GM10248 (cell line): ENCODE measurements around the gene RNF224.

Experiments
- CTCF ChIA-PET: fragments of 300-600 bp; sonication (Branson Sonifier 250); formaldehyde crosslinking; extraction: SDS; loops from one replicate; lab custom pipeline; 2021; ENCODE audit warnings: antibody characterized with exemption; lab: Yijun Ruan, JAX
- POLR2A ChIA-PET: fragments of 350-650 bp; sonication (Branson Sonifier 250); formaldehyde crosslinking; extraction: SDS; loops from one replicate; lab custom pipeline; 2020; ENCODE audit warnings: antibody characterized with exemption; lab: Yijun Ruan, JAX
- DNase-seq: peaks from one replicate; pipeline ENCODE4 v3.0.0; 2012; ENCODE audit errors: extremely low spot score
- TF ChIP-seq, protein P1 (sequence below): IDR thresholded peaks from 2 replicates; pipeline ENCODE4 v1.5.1; 2012; ENCODE audit warnings: mild to moderate bottlenecking, low read depth; ENCODE audit errors: extremely low read depth, missing control alignments, control extremely low read depth

RNF224 gene

DNA sequence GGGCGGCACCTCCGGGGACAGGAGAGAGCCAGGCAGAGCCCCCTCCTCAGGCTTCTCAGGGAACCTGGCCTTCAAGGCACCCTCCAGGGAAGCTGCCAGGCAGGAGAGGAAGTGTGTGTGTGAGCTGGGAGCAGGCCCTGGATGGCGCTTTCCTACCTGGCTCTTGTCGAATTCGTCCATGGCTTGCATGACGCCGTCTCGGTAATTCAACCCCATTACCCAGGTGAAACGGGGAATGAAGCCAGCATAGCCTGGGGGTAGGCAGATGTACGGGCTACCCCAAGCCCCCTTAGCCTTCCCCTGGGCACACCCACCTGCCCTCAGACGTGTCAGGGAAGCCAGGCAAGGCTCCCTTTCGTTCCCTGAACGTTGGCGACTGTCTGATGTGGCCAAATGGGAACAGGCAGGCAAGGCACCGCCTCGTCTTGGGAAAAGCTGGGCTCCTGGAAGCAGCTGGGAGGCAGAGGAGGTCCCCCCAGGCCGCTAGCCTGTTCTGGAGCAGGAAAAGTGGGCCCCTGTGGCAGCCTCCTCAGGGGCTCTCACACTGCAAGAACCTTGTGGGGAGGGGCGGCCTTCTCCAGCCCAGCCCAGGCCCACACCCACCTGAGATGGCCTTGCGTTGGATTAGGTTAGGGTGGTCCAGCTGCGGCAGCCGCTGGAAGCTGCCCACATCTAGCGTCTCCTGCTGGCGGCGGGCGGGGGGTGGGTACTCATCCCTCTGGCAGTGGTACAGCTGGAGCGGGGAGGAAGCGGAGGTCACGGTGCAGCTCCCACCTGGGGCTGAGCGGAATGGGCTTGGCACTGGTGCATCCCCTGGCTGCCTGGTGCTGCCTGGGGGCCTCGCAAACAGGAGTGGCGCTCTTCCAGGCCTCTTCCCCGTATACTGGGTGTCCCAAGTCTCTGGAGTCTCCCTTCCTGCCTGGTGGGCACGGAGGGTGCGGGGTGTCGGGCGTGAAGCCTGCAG, 17.5 kb downstream of the RNF224 start:
- TF ChIP-seq, protein P1, sequence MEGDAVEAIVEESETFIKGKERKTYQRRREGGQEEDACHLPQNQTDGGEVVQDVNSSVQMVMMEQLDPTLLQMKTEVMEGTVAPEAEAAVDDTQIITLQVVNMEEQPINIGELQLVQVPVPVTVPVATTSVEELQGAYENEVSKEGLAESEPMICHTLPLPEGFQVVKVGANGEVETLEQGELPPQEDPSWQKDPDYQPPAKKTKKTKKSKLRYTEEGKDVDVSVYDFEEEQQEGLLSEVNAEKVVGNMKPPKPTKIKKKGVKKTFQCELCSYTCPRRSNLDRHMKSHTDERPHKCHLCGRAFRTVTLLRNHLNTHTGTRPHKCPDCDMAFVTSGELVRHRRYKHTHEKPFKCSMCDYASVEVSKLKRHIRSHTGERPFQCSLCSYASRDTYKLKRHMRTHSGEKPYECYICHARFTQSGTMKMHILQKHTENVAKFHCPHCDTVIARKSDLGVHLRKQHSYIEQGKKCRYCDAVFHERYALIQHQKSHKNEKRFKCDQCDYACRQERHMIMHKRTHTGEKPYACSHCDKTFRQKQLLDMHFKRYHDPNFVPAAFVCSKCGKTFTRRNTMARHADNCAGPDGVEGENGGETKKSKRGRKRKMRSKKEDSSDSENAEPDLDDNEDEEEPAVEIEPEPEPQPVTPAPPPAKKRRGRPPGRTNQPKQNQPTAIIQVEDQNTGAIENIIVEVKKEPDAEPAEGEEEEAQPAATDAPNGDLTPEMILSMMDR, result no peak
- POLR2A ChIA-PET, result interaction anchor here (0.5 to 6.8 kb wide), 6 partner anchors 9 to 329 kb away, joined by 3 to 124 read pairs (median 4); partner anchors contain the start of genes NELFB and STPG3
- no peak for DNase-seq
- CTCF ChIA-PET, result interaction anchor here (1.1 to 1.9 kb wide), 4 partner anchors 8 to 149 kb away, joined by 3 to 10 read pairs (median 4); no protein-coding TSS in a partner anchor

DNA sequence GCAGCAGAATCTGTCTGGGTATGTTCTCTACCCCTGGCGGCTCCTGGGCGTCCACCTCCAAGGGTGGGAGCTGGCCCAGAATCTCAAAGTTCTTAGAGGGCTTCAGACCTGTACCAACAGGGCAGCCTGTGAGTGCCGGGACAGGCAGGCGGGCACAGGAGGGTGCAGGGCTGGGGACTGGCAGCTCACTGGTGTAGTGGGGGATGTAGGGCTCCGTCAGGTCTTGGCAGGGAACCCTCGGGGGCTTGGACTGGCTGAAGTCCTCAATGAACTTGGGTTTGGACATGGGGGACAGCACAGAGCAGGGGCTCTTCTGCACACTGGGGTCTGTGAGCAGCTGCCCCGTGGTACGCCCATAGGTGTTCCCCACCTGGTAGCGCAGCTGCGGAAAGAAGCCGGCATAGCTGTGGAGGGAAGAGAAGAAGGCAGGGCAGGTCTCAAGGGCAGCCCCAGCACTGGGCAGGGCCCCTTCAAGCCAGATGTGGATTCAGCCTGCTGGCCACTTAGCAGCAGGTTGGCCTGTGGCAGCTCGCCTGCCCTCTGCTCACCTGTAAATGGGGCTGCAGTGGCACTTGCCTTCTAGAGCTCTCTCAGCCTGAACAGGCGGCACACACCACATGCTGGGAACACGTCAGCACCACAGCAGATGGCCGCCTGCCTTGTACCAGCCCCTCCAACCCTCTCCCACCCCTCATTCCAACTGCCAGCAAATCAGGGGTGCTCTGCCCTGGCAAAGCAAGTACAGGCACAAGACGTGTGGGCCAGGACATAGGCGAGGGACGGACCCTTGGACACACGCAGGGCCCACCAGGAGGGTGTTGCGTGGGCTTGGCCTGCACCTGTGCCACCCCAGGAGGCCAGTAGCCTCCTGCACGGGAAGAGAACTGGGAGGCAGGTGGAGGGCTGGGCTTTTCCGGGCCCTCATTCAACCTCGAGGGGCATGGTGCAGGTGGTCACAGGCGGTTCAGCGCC, 18.4 kb downstream of the RNF224 start:
- POLR2A ChIA-PET, result interaction anchor here (0.7 to 6.8 kb wide), 4 partner anchors 8 to 311 kb away, joined by 3 to 124 read pairs (median 4); partner anchors contain the start of genes NELFB and STPG3
- CTCF ChIA-PET, result interaction anchor here (1.1 to 1.9 kb wide), 3 partner anchors 9 to 57 kb away, joined by 3 to 10 read pairs (median 5); partner anchors contain the start of genes ANAPC2 and SSNA1
- TF ChIP-seq, protein P1, result no peak
- no peak for DNase-seq

DNA sequence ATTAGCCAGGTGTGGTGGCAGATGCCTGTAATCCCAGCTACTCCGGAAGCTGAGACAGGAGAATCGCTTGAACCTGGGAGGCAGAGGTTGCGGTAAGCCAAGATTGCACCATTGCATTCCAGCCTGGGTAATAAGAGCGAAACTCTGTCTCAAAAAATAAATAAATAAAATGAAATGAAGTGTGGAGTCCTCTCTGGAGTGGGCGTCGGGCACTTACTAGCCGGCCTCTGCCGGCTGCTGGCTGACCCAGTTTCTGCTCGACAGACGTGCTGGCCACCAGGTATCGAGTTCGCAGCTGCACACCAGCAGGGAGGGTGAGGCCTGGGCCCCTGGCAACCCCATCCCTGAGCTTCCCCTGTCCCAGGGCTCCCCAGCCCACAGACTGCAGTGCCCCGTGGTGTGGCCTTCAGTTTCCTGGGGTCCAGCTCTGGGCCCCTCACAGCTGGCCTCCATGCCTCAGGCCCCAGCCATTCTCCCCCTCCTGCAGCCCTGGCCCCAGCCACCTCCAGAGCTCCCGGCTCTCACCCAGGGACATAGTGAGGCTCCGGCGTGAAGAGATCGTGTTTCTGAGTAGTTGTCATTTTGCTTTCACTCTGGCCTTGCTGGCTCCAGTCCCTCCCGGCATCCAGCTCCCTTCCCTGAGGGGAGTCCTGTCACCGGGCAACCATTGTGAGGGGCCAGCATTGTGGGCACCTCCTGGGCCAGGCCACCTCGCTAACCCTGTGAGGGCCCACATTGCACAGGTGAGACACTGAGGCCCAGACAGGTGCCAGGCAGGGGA, 20.0 kb downstream of the RNF224 start:
- CTCF ChIA-PET, result interaction anchor here (1.1 to 3.8 kb wide), 4 partner anchors 9 to 59 kb away, joined by 3 to 17 read pairs (median 6); partner anchors contain the start of genes ANAPC2 and SSNA1
- POLR2A ChIA-PET, result interaction anchor here (1.5 to 1.6 kb wide), 2 partner anchors 55 to 161 kb away, joined by 3 to 7 read pairs; partner anchors contain the start of genes MAN1B1 and NRARP
- TF ChIP-seq, protein P1, result no peak
- no peak for DNase-seq

DNA sequence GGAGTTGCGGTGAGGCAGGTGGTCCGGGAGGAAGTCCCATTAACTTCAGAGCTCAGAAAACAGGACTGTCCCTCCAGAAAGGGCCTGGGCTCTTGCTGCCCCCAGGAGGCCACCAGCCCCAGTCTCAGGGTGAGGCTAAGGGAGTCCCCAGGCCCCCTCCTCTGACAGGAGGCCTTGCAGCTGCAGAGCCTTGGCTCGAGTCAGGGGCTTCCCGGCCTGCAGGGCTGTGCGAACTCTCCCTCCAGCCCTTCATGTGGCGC, 20.5 kb downstream of the RNF224 start:
- ChIA-PET CTCF (interaction anchor here (1.9 to 3.8 kb wide), 2 partner anchors 11 to 14 kb away, joined by 6 to 17 read pairs; no protein-coding TSS in a partner anchor), POLR2A (interaction anchor here (1.5 to 1.6 kb wide), 2 partner anchors 55 to 161 kb away, joined by 3 to 7 read pairs; partner anchors contain the start of genes MAN1B1 and NRARP)
- no peak for DNase-seq
- TF ChIP-seq, protein P1, result no peak

DNA sequence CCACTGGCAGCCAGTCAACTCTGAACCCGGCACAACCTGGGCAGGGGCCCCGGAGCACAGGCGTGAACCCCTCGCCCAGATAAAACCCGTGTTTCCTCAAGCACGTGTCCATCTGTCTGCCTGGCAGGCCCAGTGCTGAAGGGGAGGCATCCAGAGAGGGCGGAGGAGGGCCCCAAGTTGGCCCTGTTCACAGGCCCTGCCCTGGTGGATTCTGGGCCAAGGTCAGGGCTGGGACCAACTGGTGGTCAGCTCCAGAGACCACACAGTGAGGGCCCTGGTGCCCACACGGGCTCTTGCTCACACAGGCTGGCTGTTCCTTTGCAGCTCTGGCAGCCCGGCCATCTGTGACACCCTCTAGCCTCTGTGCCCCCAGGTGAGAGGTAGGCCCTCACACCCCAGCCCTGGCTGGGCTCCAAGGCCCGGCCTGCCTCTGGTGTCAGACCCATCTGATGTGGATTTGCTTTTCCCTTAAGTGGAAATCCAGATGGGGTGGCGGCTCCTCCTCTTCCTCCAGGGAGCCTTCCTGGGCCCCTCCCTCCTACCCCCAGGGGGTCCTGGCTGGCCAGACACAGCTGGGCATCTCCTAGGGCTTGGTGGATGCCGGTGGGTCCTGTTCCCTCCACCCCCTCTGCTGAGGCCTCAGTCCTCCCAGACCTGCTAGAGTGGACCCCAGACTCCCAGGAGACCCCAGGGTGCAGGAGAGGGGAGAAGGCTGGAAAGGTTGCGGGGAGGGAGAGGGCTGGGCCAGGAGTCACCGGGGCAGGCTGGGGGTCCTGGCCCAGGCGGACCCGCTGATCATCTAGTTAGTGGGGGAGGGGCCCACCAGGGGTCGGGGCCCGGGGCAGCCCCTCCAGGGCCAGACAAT, 23.3 kb downstream of the RNF224 start:
- TF ChIP-seq, protein P1, result no peak
- POLR2A ChIA-PET, result interaction anchor here (0.5 to 7.2 kb wide), 3 partner anchors 8 to 550 kb away, joined by 4 to 124 read pairs (median 9); partner anchors contain the start of gene TUBB4B
- CTCF ChIA-PET, result interaction anchor here (3.8 kb wide), 1 partner anchor 14 kb away, joined by 17 read pairs; no protein-coding TSS in a partner anchor
- DNase-seq, result no peak
